ENCODE data around the gene PEX14. TPM values are rescaled to one million over a fixed set of nuclear protein-coding genes. Genes with fewer than 3 reads are reported as not detected.
A peak's percentile ranks its signal among the peaks of the same experiment; 100 is the strongest.

The PEX14 gene
- total RNA-seq, 1 experiment from 2014 or later: 17.7 TPM

DNA sequence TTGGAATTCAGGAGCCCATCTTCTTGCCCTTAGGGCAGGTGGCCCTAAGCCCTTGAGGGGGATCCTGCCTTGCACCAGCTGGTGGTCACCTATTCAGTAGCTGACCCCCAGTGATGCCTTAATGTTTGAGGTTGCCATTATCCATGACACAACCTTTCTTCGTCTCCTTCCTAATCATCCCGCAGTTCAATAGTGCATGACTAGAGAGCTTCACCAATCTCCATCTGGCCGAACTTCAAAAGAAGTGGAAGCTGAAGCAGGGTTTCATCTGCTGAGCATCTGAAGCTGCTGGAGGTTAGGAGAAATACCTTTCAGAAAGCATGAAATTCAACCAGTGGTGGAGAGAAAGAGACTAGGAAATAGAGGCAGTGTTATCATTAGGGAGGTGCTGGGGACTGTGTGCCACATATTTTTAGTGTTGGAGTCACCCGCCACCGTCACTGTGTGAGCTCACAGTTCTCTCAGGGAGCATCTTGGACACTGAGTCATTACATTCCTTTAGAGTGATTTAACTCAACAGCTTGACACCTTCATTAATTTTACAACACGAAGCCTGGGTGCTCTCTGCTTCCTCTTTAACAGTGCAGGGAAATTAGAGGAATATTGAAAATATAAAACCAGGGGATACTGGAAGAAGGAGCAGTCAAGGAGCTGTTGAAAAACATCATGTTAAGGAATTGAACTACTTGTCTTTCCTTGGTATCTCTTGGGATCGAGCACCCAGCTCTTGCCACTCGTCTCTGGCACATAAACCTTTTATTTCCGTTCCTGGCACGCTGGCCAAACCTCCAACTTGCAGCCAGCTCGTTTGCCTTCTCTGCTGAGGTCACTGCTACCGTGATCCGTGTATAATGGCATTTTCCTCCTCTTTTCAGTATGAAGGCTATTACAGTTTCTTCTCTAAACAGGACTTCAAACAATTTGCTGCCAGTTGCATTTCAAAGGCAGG is 53.6 kb downstream of the PEX14 start:
- peaks cover 12% of the 10 kb centered on the region for H3K36me3 Mint-ChIP-seq (ENCODE audit: insufficient read depth, unreplicated experiment)
- H3K27me3 Mint-ChIP-seq (ENCODE audit: unreplicated experiment): no peaks in the 10 kb centered on the region
- BruUV-seq (replicated peaks): TSS peak; percentile 99
- H3K4me1 Mint-ChIP-seq (ENCODE audit: low read depth, unreplicated experiment): peaks cover 27% of the 10 kb centered on the region
- DNase-seq: peak; percentile 57
- intact Hi-C loops (cut with micrococcal nuclease; ENCODE audit: unreplicated experiment): loop anchor here (10.0 kb wide), 1 partner anchor 66 kb away; no protein-coding TSS in a partner anchor
- H3K4me3 Mint-ChIP-seq (ENCODE audit: low read depth, unreplicated experiment): peak overlapping the region; percentile 63
- H3K27ac Mint-ChIP-seq (ENCODE audit: unreplicated experiment): peak overlapping the region; percentile 82
- TF ChIP-seq, protein P1, sequence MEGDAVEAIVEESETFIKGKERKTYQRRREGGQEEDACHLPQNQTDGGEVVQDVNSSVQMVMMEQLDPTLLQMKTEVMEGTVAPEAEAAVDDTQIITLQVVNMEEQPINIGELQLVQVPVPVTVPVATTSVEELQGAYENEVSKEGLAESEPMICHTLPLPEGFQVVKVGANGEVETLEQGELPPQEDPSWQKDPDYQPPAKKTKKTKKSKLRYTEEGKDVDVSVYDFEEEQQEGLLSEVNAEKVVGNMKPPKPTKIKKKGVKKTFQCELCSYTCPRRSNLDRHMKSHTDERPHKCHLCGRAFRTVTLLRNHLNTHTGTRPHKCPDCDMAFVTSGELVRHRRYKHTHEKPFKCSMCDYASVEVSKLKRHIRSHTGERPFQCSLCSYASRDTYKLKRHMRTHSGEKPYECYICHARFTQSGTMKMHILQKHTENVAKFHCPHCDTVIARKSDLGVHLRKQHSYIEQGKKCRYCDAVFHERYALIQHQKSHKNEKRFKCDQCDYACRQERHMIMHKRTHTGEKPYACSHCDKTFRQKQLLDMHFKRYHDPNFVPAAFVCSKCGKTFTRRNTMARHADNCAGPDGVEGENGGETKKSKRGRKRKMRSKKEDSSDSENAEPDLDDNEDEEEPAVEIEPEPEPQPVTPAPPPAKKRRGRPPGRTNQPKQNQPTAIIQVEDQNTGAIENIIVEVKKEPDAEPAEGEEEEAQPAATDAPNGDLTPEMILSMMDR (IDR thresholded peaks at IDR 0.05; ENCODE audit: unreplicated experiment): no peak
- no peaks in the 10 kb centered on the region for H3K9me3 Mint-ChIP-seq (ENCODE audit: low read depth, unreplicated experiment)
- CTCF ChIA-PET: interaction anchor here (0.6 to 1.5 kb wide), 9 partner anchors 9 to 164 kb away, joined by 3 to 7 read pairs (median 3); no protein-coding TSS in a partner anchor

DNA sequence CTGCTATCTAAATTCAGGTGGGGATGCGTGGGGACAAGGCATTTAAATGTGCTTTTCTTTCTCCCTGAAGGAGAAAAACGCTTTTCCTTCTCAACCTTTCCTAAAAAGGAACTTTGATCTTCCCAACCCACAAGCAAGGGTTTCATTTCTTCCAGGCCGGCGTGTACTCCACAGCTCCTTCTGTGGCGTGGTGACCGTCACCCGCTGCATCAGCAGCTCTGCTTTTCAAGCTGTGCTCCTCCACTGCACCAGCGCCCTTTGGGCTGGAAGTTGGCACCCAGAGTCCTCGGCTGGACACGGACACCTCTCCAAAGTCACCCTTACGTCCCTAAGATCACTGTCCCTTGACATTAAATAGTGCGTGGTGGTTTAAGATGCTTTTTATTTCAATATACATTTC is 54.3 kb downstream of the PEX14 start:
- intact Hi-C loops (cut with micrococcal nuclease; ENCODE audit: unreplicated experiment): loop anchor here (10.0 kb wide), 1 partner anchor 66 kb away; no protein-coding TSS in a partner anchor
- BruUV-seq (replicated peaks): no TSS peak
- TF ChIP-seq, protein P1 (IDR thresholded peaks at IDR 0.05; ENCODE audit: unreplicated experiment): no peak
- Mint-ChIP-seq H3K4me1 (ENCODE audit: low read depth, unreplicated experiment) (peaks cover 27% of the 10 kb centered on the region), H3K27me3 (ENCODE audit: unreplicated experiment) (no peaks in the 10 kb centered on the region), H3K27ac (ENCODE audit: unreplicated experiment) (peak overlapping the region; percentile 82), H3K36me3 (ENCODE audit: insufficient read depth, unreplicated experiment) (peaks cover 12% of the 10 kb centered on the region), H3K9me3 (ENCODE audit: low read depth, unreplicated experiment) (no peaks in the 10 kb centered on the region), H3K4me3 (ENCODE audit: low read depth, unreplicated experiment) (peak overlapping the region; percentile 63)
- DNase-seq: no peak
- CTCF ChIA-PET: interaction anchor here (0.9 to 1.5 kb wide), 4 partner anchors 8 to 163 kb away, joined by 3 to 7 read pairs (median 3); no protein-coding TSS in a partner anchor

DNA sequence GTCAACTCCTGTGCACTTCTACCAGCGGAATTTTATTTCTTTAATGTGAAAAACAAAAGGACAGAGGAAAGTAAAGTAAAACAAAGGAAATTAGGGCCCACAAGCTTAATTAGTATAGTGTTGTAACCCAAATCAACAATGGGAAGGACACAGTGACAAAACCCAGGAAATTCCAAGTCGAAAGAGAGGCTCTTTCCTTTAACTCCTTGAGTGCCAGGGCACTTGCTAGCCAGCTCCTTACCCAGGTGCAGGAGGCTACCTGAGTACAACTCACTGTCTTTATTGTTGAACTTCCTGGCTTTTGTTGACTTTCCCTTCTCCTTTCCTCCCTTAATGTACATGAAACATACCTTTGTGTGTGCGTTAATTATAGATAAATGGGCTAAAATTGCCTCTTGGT is 55.0 kb downstream of the PEX14 start:
- no peaks in the 10 kb centered on the region for H3K9me3 Mint-ChIP-seq (ENCODE audit: low read depth, unreplicated experiment)
- H3K36me3 Mint-ChIP-seq (ENCODE audit: insufficient read depth, unreplicated experiment): peaks cover 12% of the 10 kb centered on the region
- no peak overlapping the region for H3K4me3 Mint-ChIP-seq (ENCODE audit: low read depth, unreplicated experiment)
- DNase-seq: no peak
- intact Hi-C loops (cut with micrococcal nuclease; ENCODE audit: unreplicated experiment): loop anchor here (10.0 kb wide), 1 partner anchor 65 kb away; no protein-coding TSS in a partner anchor
- BruUV-seq (replicated peaks): no TSS peak
- TF ChIP-seq, protein P1 (IDR thresholded peaks at IDR 0.05; ENCODE audit: unreplicated experiment): no peak
- CTCF ChIA-PET: no interaction called here
- no peak overlapping the region for H3K27ac Mint-ChIP-seq (ENCODE audit: unreplicated experiment)
- peaks cover 27% of the 10 kb centered on the region for H3K4me1 Mint-ChIP-seq (ENCODE audit: low read depth, unreplicated experiment)
- H3K27me3 Mint-ChIP-seq (ENCODE audit: unreplicated experiment): no peaks in the 10 kb centered on the region

DNA sequence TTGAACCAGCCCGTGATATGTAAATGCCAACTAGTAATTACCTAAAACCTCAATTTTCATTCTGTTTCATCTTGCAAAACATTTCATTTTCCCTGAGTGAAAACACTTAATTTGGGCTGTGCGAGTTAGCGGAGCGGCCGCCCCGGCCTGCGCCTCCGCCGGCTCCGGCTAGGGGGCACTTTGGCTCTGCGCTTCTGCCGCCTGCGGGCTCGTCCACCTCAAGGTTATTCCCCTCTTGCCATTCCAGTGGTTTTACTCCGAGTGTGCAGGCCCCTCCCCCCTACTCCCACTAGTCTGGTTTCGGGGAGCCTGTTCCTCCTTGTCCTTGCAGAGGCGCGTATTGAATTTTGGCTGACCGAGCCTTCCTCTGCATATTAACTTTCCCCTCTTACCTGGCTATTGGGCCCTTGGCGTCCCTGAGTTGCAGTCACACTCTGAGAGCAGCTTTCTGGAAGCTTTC is 55.6 kb downstream of the PEX14 start:
- BruUV-seq (replicated peaks): no TSS peak
- no peak for DNase-seq
- CTCF ChIA-PET: no interaction called here
- peaks cover 12% of the 10 kb centered on the region for H3K36me3 Mint-ChIP-seq (ENCODE audit: insufficient read depth, unreplicated experiment)
- intact Hi-C loops (cut with micrococcal nuclease; ENCODE audit: unreplicated experiment): no loop called here
- no peaks in the 10 kb centered on the region for H3K27me3 Mint-ChIP-seq (ENCODE audit: unreplicated experiment)
- no peak overlapping the region for H3K4me3 Mint-ChIP-seq (ENCODE audit: low read depth, unreplicated experiment)
- H3K9me3 Mint-ChIP-seq (ENCODE audit: low read depth, unreplicated experiment): no peaks in the 10 kb centered on the region
- TF ChIP-seq, protein P1 (IDR thresholded peaks at IDR 0.05; ENCODE audit: unreplicated experiment): no peak
- peaks cover 27% of the 10 kb centered on the region for H3K4me1 Mint-ChIP-seq (ENCODE audit: low read depth, unreplicated experiment)
- no peak overlapping the region for H3K27ac Mint-ChIP-seq (ENCODE audit: unreplicated experiment)

All from Calu3 (cell line).